ENCODE results near the gene STH.

GRCh38 chr17:46046957-46047356 lies 47.9 kb downstream of the STH start:
- TF ChIP-seq CTCF (conservative IDR thresholded peaks at IDR 0.05 in 1 of 2, IDR thresholded peaks at IDR 0.05 in 1 of 2; ENCODE audit: low read depth in 1 of 2, low read length in 2 of 2) (no peak), EZH2 (IDR thresholded peaks at IDR 0.05; ENCODE audit: low read length, missing control alignments) (no peak)
